Gastrocnemius medialis (tissue), 4 donors: ENCODE results near the gene ST14. TPM values are rescaled to one million over a fixed set of nuclear protein-coding genes. Genes with fewer than 3 reads are reported as not detected.

ENCODE experiments used
- ATAC-seq, 2 donors: fragments of 150-250 bp; one replicate each; pipeline ENCODE4 v1.9.1; 2016
- DNase-seq, 2 donors: peaks; one replicate each; pipeline ENCODE4 v3.0.0-alpha.2; 2019
- H3K27ac ChIP-seq, 4 donors: fragments of 200-600 bp; sonication (generic); 1 replicate in 1 of 4; 2 replicates in 3 of 4; pipeline ENCODE4 v1.5.1; 2016 to 2018; ENCODE audit warnings: mild to moderate bottlenecking in 2 of 4, moderate library complexity in 1 of 4
- H3K27me3 ChIP-seq, 3 donors: fragments of 200-600 bp; sonication (generic) in 2 of 3; 1 replicate in 1 of 3; 2 replicates in 2 of 3; pipeline versions ENCODE4 v1.5.1 to v1.6.0; 2016 to 2019; ENCODE audit warnings: mild to moderate bottlenecking in 1 of 3, moderate library complexity in 1 of 3
- H3K36me3 ChIP-seq, 2 donors: fragments of 200-600 bp; sonication (generic) in 1 of 2; one replicate each; pipeline ENCODE4 v1.5.1; 2017 to 2018
- H3K4me1 ChIP-seq, 2 donors: fragments of 200-600 bp; sonication (generic) in 1 of 2; one replicate each; pipeline ENCODE4 v1.5.1; 2016 to 2017; ENCODE audit warnings: mild to moderate bottlenecking in 2 of 2
- H3K4me3 ChIP-seq, 4 donors: fragments of 200-600 bp; sonication (generic) in 3 of 4; 1 replicate in 1 of 4; 2 replicates in 3 of 4; pipeline ENCODE4 v1.5.1; 2016 to 2019; ENCODE audit warnings: mild to moderate bottlenecking in 2 of 4
- H3K9me3 ChIP-seq, 3 donors: fragments of 200-600 bp; sonication (generic) in 2 of 3; 1 replicate in 1 of 3; 2 replicates in 2 of 3; pipeline ENCODE4 v1.5.1; 2016 to 2019
- CTCF ChIP-seq, 5 experiments: fragments of 450-650 bp in 3 of 5; fragments of 200-600 bp in 2 of 5; sonication (generic) in 2 of 5; IDR thresholded peaks in 4 of 5; conservative IDR thresholded peaks in 1 of 5; 1 replicate in 4 of 5; 2 replicates in 1 of 5; pipeline ENCODE4 v1.5.1; 2016 to 2019; ENCODE audit warnings: antibody characterized with exemption in 5 of 5, mild to moderate bottlenecking in 3 of 5, moderate library complexity in 3 of 5
- POLR2A ChIP-seq, 2 donors: fragments of 450-650 bp; IDR thresholded peaks; one replicate each; pipeline ENCODE4 v1.6.1; 2017; ENCODE audit warnings: antibody characterized with exemption in 2 of 2, mild to moderate bottlenecking in 2 of 2, moderate library complexity in 2 of 2
- in situ Hi-C, 4 donors: fragments of 200-750 bp; cut with MboI; loops; one replicate each; pipeline versions ENCODE4 v1.15.0 to v1.8.0; 2017; ENCODE audit warnings: low sequenced_read_pairs in 4 of 4
- intact Hi-C: fragments of 100-400 bp; cut with DNase I; formaldehyde crosslinking; loops from one replicate; pipeline ENCODE4 v1.15.1; 2023; ENCODE audit warnings: low total_unique reads
- total RNA-seq, 4 donors: library from RNA; depleted of rRNA; stranded (reverse); fragments of >200 nt; gene quantifications; one replicate each; pipeline versions ENCODE4 v1.1.0 to v1.2.3, GENCODE V29; 2016

Gene ST14
- total RNA-seq, 4 donors from 2014 or later, result 0.20 to 2.2 (median 1.3) TPM

- Histone ChIP-seq H3K4me1 (no peaks in the 10 kb centered on the region), H3K9me3 (no peaks in the 10 kb centered on the region), H3K27ac (no peak overlapping the region), H3K27me3 (no peaks in the 10 kb centered on the region), H3K36me3 (no peaks in the 10 kb centered on the region), H3K4me3 (no peak overlapping the region)
- TF ChIP-seq CTCF (IDR thresholded peaks at IDR 0.05 in 4 of 5, conservative IDR thresholded peaks at IDR 0.05 in 1 of 5) (no peak), POLR2A (IDR thresholded peaks at IDR 0.05) (no peak)
- intact Hi-C loops, result no loop called here
- DNase-seq, result no peak
- no peak for ATAC-seq
- in situ Hi-C loops, result no loop called here
Observed at GRCh38 chr11:130194241-130195023, 34.9 kb downstream of the ST14 start.

DNA sequence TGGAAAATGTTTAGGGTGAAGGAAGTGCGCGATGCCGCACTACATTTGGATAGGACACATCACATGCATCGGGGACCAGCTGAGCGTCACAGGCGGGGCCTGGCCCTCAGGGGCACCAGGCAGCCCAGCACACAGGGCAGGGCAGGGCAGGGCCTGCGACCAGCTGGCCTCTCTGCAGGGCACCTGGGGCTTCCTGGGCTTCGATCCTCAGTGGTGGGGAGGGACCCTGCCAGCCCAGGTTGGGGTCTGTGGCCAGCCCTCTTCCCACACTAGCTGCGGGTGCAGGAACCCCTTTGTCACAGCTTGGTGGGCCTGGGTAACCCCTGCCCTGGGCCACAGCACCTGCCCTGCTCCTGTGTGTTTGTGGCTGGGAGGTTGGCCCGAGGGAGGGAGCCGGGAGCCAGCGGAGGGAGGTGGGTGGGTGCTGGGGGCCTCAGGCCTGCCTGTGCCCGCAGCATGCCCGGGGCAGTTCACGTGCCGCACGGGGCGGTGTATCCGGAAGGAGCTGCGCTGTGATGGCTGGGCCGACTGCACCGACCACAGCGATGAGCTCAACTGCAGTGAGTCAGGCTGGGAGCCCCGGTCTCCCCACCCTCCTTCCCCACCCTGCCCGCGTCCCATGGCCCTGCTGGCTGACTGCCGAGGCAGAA lies 37.9 kb downstream of the ST14 start:
- Histone ChIP-seq H3K4me3 (no peak overlapping the region), H3K27me3 (no peaks in the 10 kb centered on the region), H3K36me3 (no peaks in the 10 kb centered on the region), H3K4me1 (no peaks in the 10 kb centered on the region), H3K9me3 (no peaks in the 10 kb centered on the region), H3K27ac (no peak overlapping the region)
- in situ Hi-C loops (no loop called here), intact Hi-C loops (no loop called here)
- DNase-seq (no peak), ATAC-seq (no peak)
- TF ChIP-seq POLR2A (IDR thresholded peaks at IDR 0.05) (no peak), CTCF (IDR thresholded peaks at IDR 0.05 in 4 of 5, conservative IDR thresholded peaks at IDR 0.05 in 1 of 5) (no peak)

- no peak for DNase-seq
Observed at GRCh38 chr11:130198292-130198691, 38.7 kb downstream of the ST14 start.

DNA sequence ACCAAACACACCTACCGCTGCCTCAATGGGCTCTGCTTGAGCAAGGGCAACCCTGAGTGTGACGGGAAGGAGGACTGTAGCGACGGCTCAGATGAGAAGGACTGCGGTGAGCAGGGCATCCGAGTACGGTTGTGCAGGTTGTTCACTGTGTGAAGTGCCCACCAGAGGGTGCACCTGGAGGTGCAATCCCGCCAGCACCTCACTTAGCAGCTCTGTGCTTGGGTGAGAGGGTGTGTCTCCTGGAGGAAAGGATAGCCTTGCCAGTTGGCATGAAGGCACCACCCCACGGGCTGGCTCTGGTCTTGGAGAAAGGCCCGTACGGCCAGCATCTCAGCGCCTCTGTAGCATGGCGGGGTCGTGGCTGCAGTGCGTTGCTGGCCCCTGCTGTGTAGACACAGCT lies 39.4 kb downstream of the ST14 start:
- intact Hi-C loops, result no loop called here
- in situ Hi-C loops, result no loop called here
- Histone ChIP-seq H3K27ac (no peak overlapping the region), H3K36me3 (no peaks in the 10 kb centered on the region), H3K4me1 (no peaks in the 10 kb centered on the region), H3K27me3 (no peaks in the 10 kb centered on the region), H3K9me3 (no peaks in the 10 kb centered on the region), H3K4me3 (no peak overlapping the region)
- DNase-seq (no peak), ATAC-seq (no peak)
- TF ChIP-seq CTCF (IDR thresholded peaks at IDR 0.05 in 4 of 5, conservative IDR thresholded peaks at IDR 0.05 in 1 of 5) (no peak), POLR2A (IDR thresholded peaks at IDR 0.05) (no peak)

More at GRCh38 chr11:130198292-130198691, 38.7 kb downstream of the ST14 start:
- no peaks in the 10 kb centered on the region for H3K36me3 ChIP-seq
- no peak for ATAC-seq
- in situ Hi-C loops (no loop called here), intact Hi-C loops (no loop called here)
- H3K27ac ChIP-seq, result no peak overlapping the region
- H3K9me3 ChIP-seq, result no peaks in the 10 kb centered on the region
- no peak overlapping the region for H3K4me3 ChIP-seq
- H3K27me3 ChIP-seq, result no peaks in the 10 kb centered on the region
- TF ChIP-seq CTCF (IDR thresholded peaks at IDR 0.05 in 4 of 5, conservative IDR thresholded peaks at IDR 0.05 in 1 of 5) (no peak), POLR2A (IDR thresholded peaks at IDR 0.05) (no peak)
- H3K4me1 ChIP-seq, result no peaks in the 10 kb centered on the region
